ENCODE measurements around the gene GPR12. TPM values are rescaled to one million over a fixed set of nuclear protein-coding genes. Genes with fewer than 3 reads are reported as not detected.
"Not testable (repeated sequence)": the region's sequence is repeated elsewhere in the genome, so short reads cannot be mapped to it uniquely, and the experiment has no call there.

GPR12 gene
- polyA plus RNA-seq, 4 donors = 0.06 TPM; not detected in 3

DNA sequence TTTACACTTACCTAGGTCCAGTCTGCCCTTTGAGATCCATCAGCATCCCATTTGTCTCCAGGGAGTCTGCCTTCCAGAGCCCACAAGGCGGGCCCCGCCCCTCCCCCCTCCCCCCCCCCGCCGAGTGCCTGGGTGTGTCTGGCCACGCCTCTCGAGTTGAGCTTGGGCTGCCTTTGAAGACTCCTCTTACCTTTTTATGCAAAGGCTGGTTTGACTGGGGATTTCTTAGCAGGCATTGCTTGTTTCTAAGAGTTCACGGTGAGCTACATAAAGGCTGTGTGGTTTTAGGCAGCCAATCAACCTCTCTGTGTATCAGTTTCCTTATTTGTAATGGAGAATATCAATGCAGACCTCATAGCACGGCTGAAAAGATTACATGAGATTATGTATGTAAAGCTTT, 11.3 kb downstream of the GPR12 start:
- DNase-seq (ENCODE audit: low read depth in 4 of 4, low spot score in 2 of 4) = no peak

DNA sequence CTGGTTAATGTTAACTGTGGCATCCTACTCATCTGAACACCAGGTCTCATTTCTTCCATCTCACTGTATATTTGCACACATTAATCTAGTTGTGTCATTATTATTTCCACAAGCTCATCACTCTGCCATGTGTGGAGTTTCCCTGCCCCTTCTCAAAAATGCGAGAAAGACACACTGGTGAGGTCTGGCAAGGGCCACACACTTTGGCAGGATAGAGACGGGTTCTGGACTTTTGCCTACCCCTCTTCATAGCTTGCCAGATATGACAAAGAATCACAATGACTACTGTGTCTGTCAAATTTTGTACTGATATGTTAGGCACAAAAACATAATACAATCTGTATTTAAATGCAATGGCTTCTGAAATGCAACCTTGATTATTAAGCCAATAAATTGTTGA, 12.9 kb downstream of the GPR12 start:
- no peak for DNase-seq (ENCODE audit: low read depth in 4 of 4, low spot score in 2 of 4)

DNA sequence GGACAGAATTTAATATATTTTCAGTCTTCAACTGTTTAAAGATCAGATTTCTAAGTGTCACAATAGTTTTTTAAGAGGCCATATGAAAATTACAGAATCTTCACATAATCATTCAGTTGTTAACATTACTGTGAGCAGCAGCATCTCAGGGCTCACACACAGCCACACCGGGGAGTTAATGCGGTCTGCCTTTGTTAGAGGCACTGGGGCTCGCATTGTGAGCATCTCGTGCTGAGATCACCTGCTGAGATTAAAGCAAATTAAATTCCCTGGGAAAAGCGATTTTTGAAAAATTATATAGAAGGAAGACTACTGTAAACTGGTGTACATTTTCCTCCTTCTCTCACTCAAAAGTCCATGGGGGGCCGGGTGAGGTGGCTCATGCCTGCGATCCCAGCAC, 16.6 kb downstream of the GPR12 start:
- DNase-seq (ENCODE audit: low read depth in 4 of 4, low spot score in 2 of 4) = no peak

DNA sequence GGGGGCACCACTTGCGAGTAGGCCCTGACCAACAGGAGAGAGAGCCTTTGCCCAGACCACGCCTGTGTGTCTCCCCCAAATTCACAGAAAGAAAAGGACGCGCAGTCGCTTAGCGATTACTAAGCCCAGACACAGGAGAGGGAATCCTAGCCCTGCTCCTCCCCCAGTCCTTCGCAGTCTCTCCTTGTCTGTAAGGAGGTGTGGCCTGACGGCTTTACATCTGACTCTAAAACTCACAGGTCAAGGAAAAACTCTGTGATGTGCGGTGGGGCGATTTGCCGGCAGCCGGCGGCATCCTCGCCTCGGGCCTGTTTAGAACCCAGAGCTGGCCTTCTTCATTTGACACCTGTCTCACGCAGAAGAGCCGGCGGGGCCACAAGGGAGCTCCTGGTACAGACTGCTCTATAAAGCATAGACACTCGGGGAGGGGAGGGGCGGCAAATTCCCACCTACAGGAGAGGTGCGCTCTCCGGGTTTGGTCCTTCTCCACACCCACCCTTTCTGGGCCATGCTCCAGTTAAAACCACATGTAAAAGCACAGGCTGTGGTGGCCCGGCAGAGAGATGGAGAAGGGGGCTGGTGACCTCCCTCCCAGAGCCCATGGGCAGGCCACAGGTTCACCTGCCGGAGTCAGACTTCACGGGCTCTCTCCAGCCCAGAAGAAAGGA, 17.8 kb downstream of the GPR12 start:
- DNase-seq (ENCODE audit: low read depth in 4 of 4, low spot score in 2 of 4) = no peak

DNA sequence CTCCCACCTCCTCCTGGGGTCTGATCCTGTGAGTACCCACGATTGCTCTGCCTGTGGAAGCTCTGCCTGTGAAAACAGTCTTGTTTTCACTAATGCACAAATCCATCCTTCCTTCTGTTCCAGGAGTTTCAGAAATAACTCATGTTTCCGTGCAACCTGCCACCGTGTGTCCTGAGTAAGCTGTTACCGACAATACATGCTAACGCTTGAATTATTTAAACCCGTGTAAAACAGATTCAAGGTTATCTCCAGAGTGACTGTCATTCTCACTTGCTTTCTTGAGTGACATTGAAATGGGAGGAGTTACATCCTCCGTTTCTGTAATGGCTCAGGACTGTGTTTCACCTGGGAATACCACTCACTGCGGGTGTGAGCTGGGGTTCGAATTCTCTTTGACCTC, 24.9 kb downstream of the GPR12 start:
- DNase-seq (ENCODE audit: low read depth in 4 of 4, low spot score in 2 of 4) = no peak

DNA sequence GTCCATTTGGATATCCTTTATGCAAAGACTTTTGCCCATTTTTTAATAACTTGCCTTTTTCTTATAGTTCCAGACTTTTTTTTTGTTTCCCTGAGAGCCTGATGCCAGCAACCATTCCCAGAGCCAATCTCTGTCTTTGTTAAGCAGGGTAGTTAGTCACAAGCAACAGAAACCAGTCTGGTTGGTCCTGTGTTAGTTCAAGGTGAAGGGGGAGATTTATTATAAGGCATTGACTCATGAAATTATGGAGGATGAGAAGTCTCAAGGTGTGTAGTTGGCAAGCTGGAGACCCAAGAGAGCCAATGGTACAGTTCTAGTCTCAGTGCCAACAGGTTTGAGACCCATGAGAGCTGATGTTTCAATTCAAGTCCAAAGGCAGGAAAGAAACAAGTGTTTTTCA, 33.0 kb downstream of the GPR12 start:
- no peak for DNase-seq (ENCODE audit: low read depth in 4 of 4, low spot score in 2 of 4)

DNA sequence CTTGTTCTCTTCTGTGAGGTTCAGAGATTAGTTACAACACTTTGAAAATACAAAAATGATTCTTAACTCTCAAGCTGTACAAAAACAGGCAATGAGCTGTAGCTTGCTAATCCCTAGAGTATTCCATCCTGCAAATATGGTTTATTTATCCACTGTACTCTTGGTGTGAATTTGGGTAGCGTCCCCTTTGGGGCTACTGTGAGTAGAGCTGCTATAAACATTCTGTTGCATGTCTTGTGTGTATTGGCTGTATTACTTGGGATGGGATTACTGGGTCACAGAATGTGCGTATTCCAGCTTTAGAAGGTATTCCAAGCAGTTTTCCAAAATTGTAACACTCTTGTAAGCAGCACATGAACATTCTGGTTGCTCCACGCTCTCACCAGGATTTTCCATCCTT, 33.5 kb downstream of the GPR12 start:
- DNase-seq (ENCODE audit: low read depth in 4 of 4, low spot score in 2 of 4) = no peak

DNA sequence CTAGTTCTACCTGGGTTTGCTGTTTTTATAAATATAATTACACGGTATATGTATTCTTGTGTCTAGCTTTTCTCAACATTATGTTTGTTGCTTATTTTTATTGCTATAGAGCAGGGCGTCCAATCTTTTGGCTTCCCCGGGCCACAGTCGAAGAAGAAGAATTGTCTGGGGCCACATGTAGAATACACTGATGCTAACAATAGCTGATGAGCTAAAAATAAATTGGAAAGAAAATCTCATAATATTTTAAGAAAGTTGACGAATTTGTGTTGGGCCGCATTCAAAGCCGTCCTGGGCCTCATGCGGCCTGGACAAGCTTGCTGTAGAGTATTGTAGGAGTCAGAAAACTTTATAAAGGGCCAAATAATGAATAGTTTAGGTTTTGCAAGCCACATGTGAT, 33.9 kb downstream of the GPR12 start:
- DNase-seq (ENCODE audit: low read depth in 4 of 4, low spot score in 2 of 4) = no peak

DNA sequence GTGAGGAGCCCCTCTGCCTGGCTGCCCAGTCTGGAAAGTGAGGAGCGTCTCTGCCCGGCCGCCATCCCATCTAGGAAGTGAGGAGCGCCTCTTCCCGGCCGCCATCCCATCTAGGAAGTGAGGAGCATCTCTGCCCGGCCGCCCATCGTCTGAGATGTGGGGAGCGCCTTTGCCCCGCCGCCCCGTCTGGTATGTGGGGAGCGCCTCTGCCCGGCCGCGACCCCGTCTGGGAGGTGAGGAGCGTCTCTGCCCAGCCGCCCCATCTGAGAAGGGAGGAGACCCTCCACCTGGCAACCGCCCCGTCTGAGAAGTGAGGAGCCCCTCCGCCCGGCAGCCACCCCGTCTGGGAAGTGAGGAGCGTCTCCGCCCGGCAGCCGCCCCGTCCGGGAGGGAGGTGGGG, 37.0 kb downstream of the GPR12 start:
- not testable (repeated sequence) for DNase-seq (ENCODE audit: low read depth in 4 of 4, low spot score in 2 of 4)

DNA sequence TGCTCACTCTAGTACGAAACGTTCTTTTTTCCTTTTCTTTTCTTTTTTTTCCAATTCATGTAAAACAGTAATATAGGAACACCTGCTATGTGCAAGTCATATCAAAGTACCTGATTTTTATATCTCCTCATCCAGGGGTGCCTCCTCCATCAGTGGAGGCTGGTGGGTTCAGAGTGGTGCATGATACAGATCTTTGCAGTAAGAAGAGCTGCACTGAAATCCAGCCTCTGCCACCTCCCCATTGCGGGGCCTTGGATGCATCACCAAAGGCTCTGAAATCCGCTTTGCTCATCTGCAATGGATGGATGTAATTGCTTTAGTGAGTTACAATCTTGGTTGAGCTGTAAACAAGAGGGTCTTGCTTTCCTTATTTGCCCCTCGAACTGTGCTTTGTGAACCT, 38.3 kb downstream of the GPR12 start:
- DNase-seq (ENCODE audit: low read depth in 4 of 4, low spot score in 2 of 4) = no peak

DNA sequence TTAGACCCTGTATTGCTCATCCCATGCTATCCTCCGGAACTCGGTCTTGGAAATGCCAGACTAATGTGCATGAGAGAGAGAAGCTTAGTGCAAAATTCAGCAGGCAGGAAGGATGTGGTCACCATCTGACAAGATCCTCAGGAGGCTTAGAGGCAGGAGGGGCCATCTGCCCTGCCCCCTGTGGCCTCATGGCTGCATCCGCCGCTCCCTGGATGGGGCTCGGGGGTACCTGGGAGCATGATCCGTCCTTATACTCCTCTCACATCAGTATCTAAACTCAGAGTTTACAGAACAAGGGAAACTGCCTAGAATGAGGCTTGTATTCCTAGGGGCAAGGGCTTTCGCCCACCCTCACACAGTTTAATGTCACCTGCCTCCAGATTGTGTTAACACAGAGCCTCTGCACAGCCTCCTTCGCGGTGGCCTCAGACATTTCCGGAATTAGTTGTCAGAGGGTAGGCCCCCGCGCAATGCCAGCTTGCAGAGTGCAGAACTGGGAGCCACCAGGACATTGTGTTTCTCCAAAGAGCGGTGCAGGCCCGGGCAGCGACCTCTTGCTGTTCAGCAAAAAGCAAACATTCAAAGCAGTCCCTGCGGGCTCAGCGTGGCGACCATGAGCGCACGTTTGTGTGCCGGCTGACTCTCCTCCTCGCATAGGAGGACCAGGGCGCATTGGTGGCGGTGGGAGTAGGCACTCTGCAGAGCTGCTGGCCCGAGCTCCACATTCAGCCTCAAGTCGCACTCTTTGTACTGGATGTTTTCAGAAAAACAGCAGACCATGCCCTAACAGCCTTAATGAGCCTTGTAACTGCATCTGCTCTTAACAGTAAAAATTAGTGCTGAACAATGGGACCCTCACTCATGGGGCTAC, 39.1 kb downstream of the GPR12 start:
- DNase-seq (ENCODE audit: low read depth in 4 of 4, low spot score in 2 of 4) = no peak

DNA sequence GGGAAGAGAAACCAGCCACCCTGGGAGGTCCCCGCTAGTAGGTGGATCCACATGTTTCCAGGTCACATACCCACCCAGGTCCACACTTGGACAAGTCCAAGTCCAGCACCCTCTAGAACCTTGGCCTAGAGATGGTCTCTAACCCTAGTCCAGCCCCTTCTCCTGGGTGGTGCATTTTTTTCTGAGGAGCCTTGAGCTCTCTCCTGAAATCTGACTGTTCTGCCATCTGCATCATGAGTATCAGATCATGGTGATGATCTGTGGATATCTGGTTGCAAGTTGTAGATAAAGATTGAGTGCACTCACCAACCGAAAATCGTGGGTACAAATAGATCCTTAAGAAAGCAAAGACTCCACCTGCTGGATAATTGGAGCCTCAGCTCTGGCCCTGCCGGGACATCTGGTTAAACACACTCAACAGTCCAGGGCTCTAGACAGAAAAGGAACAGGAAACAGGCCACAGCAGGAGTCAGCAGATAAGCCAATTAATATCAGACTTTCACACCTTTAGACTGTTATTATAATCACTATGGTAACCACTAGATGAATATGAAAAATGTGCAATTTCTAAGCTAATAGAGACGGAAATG, 41.1 kb downstream of the GPR12 start:
- DNase-seq (ENCODE audit: low read depth in 4 of 4, low spot score in 2 of 4) = no peak

DNA sequence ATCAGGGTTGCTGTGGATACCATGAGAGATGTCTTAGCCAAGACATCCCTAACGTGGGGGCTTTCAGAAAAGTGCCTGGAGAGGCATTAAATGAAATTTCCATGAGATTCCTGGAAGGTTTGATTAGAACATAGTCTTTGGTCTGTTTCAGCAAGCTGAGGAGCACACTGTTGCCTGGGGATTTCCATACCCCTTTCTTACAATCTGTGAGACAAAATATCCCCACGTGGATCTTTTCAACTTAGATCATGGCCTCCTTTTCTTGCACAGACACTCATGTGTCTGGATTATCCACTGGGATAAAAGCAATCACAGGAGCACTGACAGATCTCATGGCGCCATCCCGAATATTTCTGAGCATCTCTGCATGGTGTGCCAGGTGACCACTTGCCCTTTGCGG, 41.7 kb downstream of the GPR12 start:
- DNase-seq (ENCODE audit: low read depth in 4 of 4, low spot score in 2 of 4) = no peak

DNA sequence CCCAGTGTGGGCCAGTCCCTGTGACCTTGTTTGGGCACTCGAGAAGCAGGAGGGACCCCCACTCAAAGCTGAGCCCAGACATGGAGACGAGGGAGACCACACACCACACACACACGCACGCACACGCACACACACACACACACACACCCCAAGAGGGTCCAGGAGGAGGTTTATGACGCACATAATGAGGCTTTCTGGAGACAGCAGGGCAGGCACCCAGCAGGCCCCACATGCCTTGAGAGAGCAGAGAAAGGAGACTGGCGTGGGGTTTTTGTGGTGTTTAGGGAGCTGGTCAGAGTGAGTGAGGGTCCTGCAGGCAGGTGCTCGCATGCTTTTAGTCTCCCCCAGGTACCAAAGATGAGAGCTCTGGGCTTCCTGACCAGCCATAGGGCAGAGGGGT, 42.4 kb downstream of the GPR12 start:
- DNase-seq (ENCODE audit: low read depth in 4 of 4, low spot score in 2 of 4) = no peak

DNA sequence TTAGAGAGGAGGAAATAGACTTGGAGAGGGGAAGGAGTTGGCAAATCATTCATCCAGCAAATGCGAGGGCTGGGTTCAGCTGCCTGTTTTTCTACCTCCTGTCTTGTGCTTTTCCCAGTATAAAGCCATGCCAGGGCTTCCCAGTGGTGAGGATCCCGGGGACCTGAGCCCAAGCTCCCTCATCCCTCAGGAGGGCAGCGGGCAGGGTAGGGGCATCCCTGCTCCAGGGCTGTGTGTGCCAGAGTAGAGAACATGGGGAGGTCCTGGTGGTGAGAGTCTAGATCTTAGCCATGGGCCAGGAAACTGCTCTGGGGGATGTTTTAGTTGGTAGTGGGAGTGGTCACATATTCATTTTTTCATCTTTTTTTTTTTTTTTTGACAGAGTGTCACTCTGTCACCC, 43.6 kb downstream of the GPR12 start:
- DNase-seq (ENCODE audit: low read depth in 4 of 4, low spot score in 2 of 4) = no peak

DNA sequence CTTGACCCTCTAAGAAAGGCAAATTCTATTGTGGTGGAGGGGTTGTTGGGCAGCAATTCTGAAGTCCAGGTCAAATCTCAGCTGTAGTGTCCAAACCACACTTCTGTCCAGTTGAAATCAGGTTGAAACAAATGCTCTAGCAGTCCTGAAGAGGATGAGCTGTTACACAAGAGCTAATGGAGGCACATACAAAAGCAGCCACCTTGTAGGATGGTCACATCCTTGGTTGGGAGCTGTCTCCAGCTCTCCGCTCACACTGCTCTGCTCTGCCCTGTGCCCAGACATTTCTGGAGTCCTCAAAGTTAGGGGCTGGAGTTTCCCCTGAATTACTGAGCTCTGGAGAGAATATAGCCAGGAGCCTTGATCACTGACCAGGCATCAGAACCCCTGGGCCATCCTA, 47.2 kb downstream of the GPR12 start:
- DNase-seq (ENCODE audit: low read depth in 4 of 4, low spot score in 2 of 4) = no peak

DNA sequence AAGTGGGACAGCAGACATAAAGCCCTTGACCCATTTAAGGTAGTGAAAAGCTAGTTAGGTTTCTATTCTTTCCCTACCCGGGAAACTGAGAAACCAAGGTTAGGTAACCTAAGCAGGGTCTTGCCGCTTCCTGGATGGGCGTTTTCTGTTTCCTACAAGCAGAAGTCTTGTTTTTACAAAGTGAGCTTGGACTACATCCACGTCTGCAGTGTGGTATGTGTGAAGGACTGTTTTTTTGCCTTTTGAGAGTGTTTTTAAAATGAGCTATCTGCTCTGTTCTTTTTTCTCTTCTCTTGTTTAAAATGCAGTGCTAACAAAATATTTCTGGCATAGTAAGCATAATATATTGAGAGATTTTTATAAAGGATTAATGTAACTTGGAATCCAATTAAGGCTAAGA, 49.4 kb downstream of the GPR12 start:
- DNase-seq (ENCODE audit: low read depth in 4 of 4, low spot score in 2 of 4) = no peak

DNA sequence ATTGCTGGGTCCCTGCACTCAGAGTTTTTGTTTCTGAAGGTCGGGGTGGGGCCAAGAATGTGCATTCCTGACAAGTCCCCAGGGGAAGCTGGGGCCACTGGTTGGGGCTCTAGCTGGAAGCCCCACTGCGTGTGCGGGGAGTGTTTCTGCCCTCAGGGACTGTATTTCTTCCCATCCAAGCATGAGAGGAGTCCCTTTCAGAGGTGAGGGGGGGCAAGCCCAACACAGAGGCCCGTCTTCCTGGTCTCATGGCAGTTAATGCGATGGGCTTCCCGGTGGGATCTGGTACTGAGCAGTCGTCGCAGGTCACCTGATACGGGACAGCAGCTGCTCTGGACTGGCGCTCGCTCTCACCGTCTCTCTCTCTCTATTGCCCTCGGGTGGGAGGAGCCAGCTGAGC, 50.4 kb downstream of the GPR12 start:
- DNase-seq (ENCODE audit: low read depth in 4 of 4, low spot score in 2 of 4) = no peak

DNA sequence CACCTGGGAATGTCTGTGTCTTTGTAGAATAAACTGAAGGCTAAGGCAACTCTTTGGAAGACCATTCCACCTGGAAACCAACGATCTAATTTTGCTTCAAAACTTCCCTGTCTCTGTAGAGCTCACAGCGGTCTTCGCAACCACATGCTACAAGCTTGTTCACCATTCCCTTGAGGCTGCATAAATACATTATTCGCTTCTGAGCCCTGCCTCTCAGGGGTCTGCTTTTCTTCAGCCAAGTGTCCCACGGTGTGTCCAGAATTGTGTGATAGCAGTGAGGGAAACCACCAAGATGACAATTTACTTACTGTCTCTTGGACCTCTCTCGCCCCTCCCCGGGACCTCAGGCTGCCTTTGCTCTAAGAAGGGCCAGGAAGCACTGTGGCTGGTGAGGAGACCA, 51.1 kb downstream of the GPR12 start:
- no peak for DNase-seq (ENCODE audit: low read depth in 4 of 4, low spot score in 2 of 4)

DNA sequence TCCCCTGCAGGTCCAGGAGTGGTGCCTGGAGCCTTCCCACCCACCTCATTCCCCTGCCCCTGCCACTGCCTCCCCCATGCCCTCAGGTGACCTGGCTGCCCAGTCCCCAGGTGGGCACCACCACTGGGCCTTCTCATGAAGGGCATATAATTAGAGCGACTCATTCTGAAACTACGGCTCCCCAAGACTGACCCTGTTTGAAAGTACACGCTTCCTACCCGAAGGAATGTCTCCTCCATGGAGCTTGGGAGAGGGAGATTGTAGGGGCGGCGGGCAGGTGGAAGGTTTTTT, 52.6 kb downstream of the GPR12 start:
- DNase-seq (ENCODE audit: low read depth in 4 of 4, low spot score in 2 of 4) = no peak

DNA sequence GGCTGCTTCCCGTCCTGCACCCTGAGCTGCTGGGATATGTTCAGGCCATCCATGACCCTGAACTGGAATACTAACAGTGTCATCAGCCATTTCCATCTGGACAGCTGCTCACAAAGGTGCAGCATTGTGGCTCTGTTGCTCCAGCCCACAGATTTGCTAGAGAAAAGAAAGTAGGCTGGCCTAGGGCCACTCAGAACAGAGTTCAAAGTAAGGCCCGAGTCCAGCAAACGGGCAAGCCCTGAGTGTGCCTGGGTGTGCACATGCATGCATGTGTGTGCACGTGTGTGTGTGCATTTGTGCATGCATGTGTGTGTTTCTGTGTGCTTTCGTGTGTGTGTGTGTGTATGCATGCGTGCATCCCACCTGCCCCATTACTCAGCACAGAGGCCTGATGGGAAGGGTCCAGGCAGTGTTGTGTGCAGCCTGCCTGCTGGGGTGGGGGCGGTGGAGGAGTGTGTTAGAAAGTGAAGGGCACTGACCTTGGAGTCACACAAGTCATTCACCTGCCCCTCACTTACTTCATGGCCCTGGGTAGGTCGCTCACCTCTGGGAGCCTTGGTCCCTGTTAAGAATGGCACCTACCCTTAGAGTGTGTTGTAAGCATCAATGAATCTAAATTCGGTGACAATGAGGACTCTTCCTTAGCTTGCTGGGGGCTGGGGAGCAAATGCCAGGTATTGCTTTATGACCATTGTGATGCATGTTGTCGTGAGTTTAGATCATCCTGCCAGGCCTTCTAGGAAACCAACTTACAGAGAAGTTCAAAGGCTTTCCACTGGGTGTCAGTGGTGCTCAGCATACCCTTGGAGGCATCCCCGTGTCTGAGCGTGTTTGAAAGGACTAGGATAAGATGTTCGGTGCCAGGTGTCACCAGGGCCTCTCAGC, 53.2 kb downstream of the GPR12 start:
- no peak for DNase-seq (ENCODE audit: low read depth in 4 of 4, low spot score in 2 of 4)
